ENCODE measurements around the gene CCDC57.

DNA sequence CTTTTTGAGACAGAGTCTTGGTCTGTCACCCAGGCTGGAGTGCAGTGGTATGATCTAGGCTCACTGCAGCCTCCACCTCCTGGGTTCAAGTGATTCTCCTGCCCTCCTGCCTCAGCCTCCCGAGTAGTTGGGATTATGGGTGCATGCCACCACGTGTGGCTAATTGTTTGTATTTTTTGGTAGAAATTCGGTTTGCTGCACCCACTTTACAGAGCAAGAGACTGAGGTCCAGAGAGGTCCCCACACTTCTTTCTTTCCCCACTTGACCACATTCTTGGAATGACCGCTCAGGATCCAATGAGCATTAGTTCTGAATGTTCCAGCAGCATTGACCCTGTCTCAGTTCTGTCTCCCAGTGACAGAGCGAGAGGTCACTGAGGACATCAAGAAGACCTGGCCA, 10.9 kb upstream of the CCDC57 start:
- TF ChIP-seq, protein P1, sequence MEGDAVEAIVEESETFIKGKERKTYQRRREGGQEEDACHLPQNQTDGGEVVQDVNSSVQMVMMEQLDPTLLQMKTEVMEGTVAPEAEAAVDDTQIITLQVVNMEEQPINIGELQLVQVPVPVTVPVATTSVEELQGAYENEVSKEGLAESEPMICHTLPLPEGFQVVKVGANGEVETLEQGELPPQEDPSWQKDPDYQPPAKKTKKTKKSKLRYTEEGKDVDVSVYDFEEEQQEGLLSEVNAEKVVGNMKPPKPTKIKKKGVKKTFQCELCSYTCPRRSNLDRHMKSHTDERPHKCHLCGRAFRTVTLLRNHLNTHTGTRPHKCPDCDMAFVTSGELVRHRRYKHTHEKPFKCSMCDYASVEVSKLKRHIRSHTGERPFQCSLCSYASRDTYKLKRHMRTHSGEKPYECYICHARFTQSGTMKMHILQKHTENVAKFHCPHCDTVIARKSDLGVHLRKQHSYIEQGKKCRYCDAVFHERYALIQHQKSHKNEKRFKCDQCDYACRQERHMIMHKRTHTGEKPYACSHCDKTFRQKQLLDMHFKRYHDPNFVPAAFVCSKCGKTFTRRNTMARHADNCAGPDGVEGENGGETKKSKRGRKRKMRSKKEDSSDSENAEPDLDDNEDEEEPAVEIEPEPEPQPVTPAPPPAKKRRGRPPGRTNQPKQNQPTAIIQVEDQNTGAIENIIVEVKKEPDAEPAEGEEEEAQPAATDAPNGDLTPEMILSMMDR (IDR thresholded peaks at IDR 0.05; ENCODE audit: low read depth, low read length) = no peak
- TF ChIP-seq EZH2phosphoT487 (IDR thresholded peaks at IDR 0.05; ENCODE audit: low read depth) = no peak

Measured in OCI-LY3 (cell line).